SH-SY5Y (cell line): ENCODE data around the gene SLFN12.

Experiments
- GATA2 ChIP-seq: IDR thresholded peaks from 2 replicates; pipeline ENCODE4 v1.6.1; 2011; ENCODE audit warnings: mild to moderate bottlenecking, low read depth, low read length
- GATA3 ChIP-seq: IDR thresholded peaks from 2 replicates; pipeline ENCODE4 v1.6.1; 2011; ENCODE audit warnings: low read depth, mild to moderate bottlenecking, low read length, moderate library complexity

DNA sequence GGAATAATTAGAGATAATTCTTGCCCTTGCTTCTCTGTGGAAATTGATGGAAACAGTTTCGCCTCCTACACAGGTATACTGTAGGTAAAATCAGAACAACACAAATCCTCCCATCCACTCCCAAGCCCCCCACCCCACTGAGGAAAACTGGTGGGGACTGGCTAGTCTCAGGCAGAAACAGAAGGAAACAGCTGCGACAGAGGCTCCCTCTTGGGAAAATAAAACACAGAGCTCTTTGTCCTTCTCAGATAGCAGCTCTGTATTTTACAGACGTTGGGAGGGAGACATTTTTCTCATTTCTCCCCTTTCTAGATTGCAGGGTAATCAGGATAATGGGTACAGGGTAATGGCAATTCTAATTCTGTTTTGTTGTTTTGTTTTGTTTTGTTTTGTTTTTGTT, 15.2 kb upstream of the SLFN12 start:
- TF ChIP-seq GATA2, result no peak
- TF ChIP-seq GATA3, result no peak
